Fibroblast of lung (primary cell): ENCODE measurements around the gene LIPT1.

Source experiments
- EZH2 ChIP-seq: IDR thresholded peaks from 2 replicates; pipeline ENCODE4 v1.5.1; 2012; ENCODE audit warnings: low read length, control low read depth, mild to moderate bottlenecking; ENCODE audit errors: missing control alignments
- TF ChIP-seq, protein P1 (sequence below), 2 donors: IDR thresholded peaks in 1 of 2; conservative IDR thresholded peaks in 1 of 2; 1 replicate in 1 of 2; 2 replicates in 1 of 2; pipeline ENCODE4 v1.5.1; 2011 to 2012; ENCODE audit warnings: low read length in 2 of 2, control low read depth in 1 of 2, inconsistent platforms in 1 of 2, low read depth in 1 of 2, mild to moderate bottlenecking in 1 of 2

- TF ChIP-seq, protein P1, sequence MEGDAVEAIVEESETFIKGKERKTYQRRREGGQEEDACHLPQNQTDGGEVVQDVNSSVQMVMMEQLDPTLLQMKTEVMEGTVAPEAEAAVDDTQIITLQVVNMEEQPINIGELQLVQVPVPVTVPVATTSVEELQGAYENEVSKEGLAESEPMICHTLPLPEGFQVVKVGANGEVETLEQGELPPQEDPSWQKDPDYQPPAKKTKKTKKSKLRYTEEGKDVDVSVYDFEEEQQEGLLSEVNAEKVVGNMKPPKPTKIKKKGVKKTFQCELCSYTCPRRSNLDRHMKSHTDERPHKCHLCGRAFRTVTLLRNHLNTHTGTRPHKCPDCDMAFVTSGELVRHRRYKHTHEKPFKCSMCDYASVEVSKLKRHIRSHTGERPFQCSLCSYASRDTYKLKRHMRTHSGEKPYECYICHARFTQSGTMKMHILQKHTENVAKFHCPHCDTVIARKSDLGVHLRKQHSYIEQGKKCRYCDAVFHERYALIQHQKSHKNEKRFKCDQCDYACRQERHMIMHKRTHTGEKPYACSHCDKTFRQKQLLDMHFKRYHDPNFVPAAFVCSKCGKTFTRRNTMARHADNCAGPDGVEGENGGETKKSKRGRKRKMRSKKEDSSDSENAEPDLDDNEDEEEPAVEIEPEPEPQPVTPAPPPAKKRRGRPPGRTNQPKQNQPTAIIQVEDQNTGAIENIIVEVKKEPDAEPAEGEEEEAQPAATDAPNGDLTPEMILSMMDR (conservative IDR thresholded peaks at IDR 0.05 in 1 of 2, IDR thresholded peaks at IDR 0.05 in 1 of 2; ENCODE audit: low read depth in 1 of 2, low read length in 2 of 2), result no peak
- TF ChIP-seq EZH2, result no peak
Observed at GRCh38 chr2:99140056-99140859, 14.5 kb upstream of the LIPT1 start.
